ENCODE results near the gene EHD4. TPM values are rescaled to one million over a fixed set of nuclear protein-coding genes. Genes with fewer than 3 reads are reported as not detected.

EHD4 gene
- polyA plus RNA-seq, 1 donor (not counting 4 experiments of a cell fraction or from before 2014, with no cell fraction given), result 31.5 TPM

GRCh38 chr15:41882689-41883483 is 89.5 kb downstream of the EHD4 start:
- Histone ChIP-seq H4K20me1 (ENCODE audit: control insufficient read depth, extremely low read depth, insufficient read depth, low read length) (no peaks in the 10 kb centered on the region), H3K4me3 (ENCODE audit: control insufficient read depth in 2 of 3, extremely low read depth in 1 of 3, insufficient read depth in 2 of 3, low read depth in 1 of 3, low read length in 3 of 3) (no peak overlapping the region), H3K9me1 (ENCODE audit: control insufficient read depth, extremely low read depth, insufficient read depth, low read length) (no peaks in the 10 kb centered on the region), H3K27ac (ENCODE audit: control insufficient read depth, insufficient read depth, low read length) (no peak overlapping the region), H3K9me3 (ENCODE audit: control insufficient read depth, low read depth, low read length) (no peaks in the 10 kb centered on the region), H3K27me3 (ENCODE audit: control insufficient read depth, extremely low read depth, insufficient read depth, low read length) (peaks cover 15% of the 10 kb centered on the region), H3K4me2 (ENCODE audit: control insufficient read depth, extremely low read depth, insufficient read depth, low read depth, low read length) (peak overlapping the region; percentile 25), H3K9ac (ENCODE audit: control insufficient read depth, extremely low read depth, insufficient read depth, low read length) (no peak overlapping the region), H2AFZ (ENCODE audit: control insufficient read depth, low read length) (no peak overlapping the region), H3K79me2 (ENCODE audit: control insufficient read depth, insufficient read depth, low read length) (no peaks in the 10 kb centered on the region), H3K36me3 (ENCODE audit: control insufficient read depth in 2 of 2, extremely low read depth in 1 of 2, insufficient read depth in 2 of 2, low read length in 2 of 2) (no peaks in the 10 kb centered on the region), H3K4me1 (ENCODE audit: control insufficient read depth, extremely low read depth, insufficient read depth, low read length) (peaks cover 7% of the 10 kb centered on the region)
- TF ChIP-seq CTCF (optimal IDR thresholded peaks at IDR 0.05 in 1 of 3, IDR thresholded peaks at IDR 0.05 in 1 of 3, conservative IDR thresholded peaks at IDR 0.05 in 1 of 3; ENCODE audit: extremely low read depth in 1 of 3, insufficient read depth in 2 of 3, low read length in 3 of 3) (no peak), EZH2 (IDR thresholded peaks at IDR 0.05; ENCODE audit: low read length) (no peak)
- DNase-seq (ENCODE audit: low read depth, low spot score) (no peak), FAIRE-seq (no peak)
- dilution Hi-C loops (cut with MboI; ENCODE audit: extremely low pct_ligation_motif_present, low sequenced_read_pairs), result no loop called here

GRCh38 chr15:41881920-41882688 is 90.3 kb downstream of the EHD4 start:
- H3K4me2 ChIP-seq (ENCODE audit: control insufficient read depth, extremely low read depth, insufficient read depth, low read depth, low read length), result peak overlapping the region; percentile 25
- H3K79me2 ChIP-seq (ENCODE audit: control insufficient read depth, insufficient read depth, low read length), result no peaks in the 10 kb centered on the region
- peaks cover 7% of the 10 kb centered on the region for H3K4me1 ChIP-seq (ENCODE audit: control insufficient read depth, extremely low read depth, insufficient read depth, low read length)
- no peaks in the 10 kb centered on the region for H3K9me3 ChIP-seq (ENCODE audit: control insufficient read depth, low read depth, low read length)
- TF ChIP-seq CTCF (optimal IDR thresholded peaks at IDR 0.05 in 1 of 3, IDR thresholded peaks at IDR 0.05 in 1 of 3, conservative IDR thresholded peaks at IDR 0.05 in 1 of 3; ENCODE audit: extremely low read depth in 1 of 3, insufficient read depth in 2 of 3, low read length in 3 of 3) (no peak), EZH2 (IDR thresholded peaks at IDR 0.05; ENCODE audit: low read length) (no peak)
- no peak for FAIRE-seq
- no peaks in the 10 kb centered on the region for H3K36me3 ChIP-seq (ENCODE audit: control insufficient read depth in 2 of 2, extremely low read depth in 1 of 2, insufficient read depth in 2 of 2, low read length in 2 of 2)
- peaks cover 15% of the 10 kb centered on the region for H3K27me3 ChIP-seq (ENCODE audit: control insufficient read depth, extremely low read depth, insufficient read depth, low read length)
- no peak overlapping the region for H3K9ac ChIP-seq (ENCODE audit: control insufficient read depth, extremely low read depth, insufficient read depth, low read length)
- no peak for DNase-seq (ENCODE audit: low read depth, low spot score)
- no peak overlapping the region for H3K27ac ChIP-seq (ENCODE audit: control insufficient read depth, insufficient read depth, low read length)
- no peak overlapping the region for H3K4me3 ChIP-seq (ENCODE audit: control insufficient read depth in 2 of 3, extremely low read depth in 1 of 3, insufficient read depth in 2 of 3, low read depth in 1 of 3, low read length in 3 of 3)
- dilution Hi-C loops (cut with MboI; ENCODE audit: extremely low pct_ligation_motif_present, low sequenced_read_pairs), result no loop called here
- H4K20me1 ChIP-seq (ENCODE audit: control insufficient read depth, extremely low read depth, insufficient read depth, low read length), result no peaks in the 10 kb centered on the region
- H2AFZ ChIP-seq (ENCODE audit: control insufficient read depth, low read length), result no peak overlapping the region
- no peaks in the 10 kb centered on the region for H3K9me1 ChIP-seq (ENCODE audit: control insufficient read depth, extremely low read depth, insufficient read depth, low read length)
